HFFc6 (cell line): ENCODE data around the gene MEI1. TPM values are rescaled to one million over a fixed set of nuclear protein-coding genes. Genes with fewer than 3 reads are reported as not detected.

Experiments
- DNase-seq: peaks from one replicate; pipeline ENCODE4 v3.0.0-alpha.2; 2018
- H3K27ac Mint-ChIP-seq: 2 replicates; pipeline ENCODE4 v1.8.0; 2020; ENCODE audit warnings: mild to moderate bottlenecking, mixed read lengths
- H3K27me3 Mint-ChIP-seq: 2 replicates; pipeline ENCODE4 v1.8.0; 2021; ENCODE audit warnings: mild to moderate bottlenecking, moderate library complexity, mixed read lengths; ENCODE audit not compliant: insufficient read depth
- H3K36me3 Mint-ChIP-seq: 2 replicates; pipeline ENCODE4 v1.8.0; 2021; ENCODE audit warnings: low read depth, mixed read lengths
- H3K4me1 Mint-ChIP-seq: 2 replicates; pipeline ENCODE4 v1.8.0; 2020; ENCODE audit warnings: low read depth, mixed read lengths
- H3K4me3 Mint-ChIP-seq: 2 replicates; pipeline ENCODE4 v1.8.0; 2020; ENCODE audit warnings: mild to moderate bottlenecking, moderate library complexity, mixed read lengths
- H3K9me3 Mint-ChIP-seq: 2 replicates; pipeline ENCODE4 v1.8.0; 2020; ENCODE audit warnings: mild to moderate bottlenecking, mixed read lengths
- total RNA-seq, 6 experiments: library from RNA; stranded (reverse); fragmentation: NEBNext Ultra II Directional; extraction: Animal tissue kit (Norgen Biotek cat#: 25700); gene quantifications; 2 replicates in 1 of 6; 3 replicates in 5 of 6; pipeline ENCODE4 v1.2.3, GENCODE V29; 2021
- TF ChIP-seq, protein P1 (sequence below): fragments of 200-600 bp; sonication (generic); IDR thresholded peaks from 2 replicates; pipeline ENCODE4 v1.5.0; 2021; ENCODE audit warnings: antibody characterized with exemption, mild to moderate bottlenecking

The MEI1 gene
- total RNA-seq, 6 experiments from 2014 or later = 0.24 to 0.53 (median 0.34) TPM; not detected in 2

DNA sequence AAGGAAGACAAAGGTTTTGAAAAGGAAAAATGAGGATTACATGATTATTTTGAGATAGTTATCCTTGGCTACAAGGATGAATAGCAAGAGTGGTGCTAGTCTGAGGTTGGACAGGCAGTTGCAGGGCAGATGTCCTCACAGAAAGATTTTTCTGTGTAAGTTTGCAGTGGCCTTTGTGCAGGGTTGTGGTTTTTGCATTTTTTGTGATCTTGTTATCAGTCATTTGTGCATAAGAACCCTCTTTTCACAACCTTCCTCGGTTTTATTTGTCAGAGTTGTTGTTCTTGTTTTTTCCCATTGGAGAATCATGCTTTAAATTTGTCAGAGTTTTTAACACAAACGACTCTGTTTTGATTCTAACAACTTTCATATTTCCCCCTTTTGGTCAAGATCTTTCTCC lies 102.6 kb downstream of the MEI1 start:
- TF ChIP-seq, protein P1, sequence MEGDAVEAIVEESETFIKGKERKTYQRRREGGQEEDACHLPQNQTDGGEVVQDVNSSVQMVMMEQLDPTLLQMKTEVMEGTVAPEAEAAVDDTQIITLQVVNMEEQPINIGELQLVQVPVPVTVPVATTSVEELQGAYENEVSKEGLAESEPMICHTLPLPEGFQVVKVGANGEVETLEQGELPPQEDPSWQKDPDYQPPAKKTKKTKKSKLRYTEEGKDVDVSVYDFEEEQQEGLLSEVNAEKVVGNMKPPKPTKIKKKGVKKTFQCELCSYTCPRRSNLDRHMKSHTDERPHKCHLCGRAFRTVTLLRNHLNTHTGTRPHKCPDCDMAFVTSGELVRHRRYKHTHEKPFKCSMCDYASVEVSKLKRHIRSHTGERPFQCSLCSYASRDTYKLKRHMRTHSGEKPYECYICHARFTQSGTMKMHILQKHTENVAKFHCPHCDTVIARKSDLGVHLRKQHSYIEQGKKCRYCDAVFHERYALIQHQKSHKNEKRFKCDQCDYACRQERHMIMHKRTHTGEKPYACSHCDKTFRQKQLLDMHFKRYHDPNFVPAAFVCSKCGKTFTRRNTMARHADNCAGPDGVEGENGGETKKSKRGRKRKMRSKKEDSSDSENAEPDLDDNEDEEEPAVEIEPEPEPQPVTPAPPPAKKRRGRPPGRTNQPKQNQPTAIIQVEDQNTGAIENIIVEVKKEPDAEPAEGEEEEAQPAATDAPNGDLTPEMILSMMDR = no peak
- no peaks in the 10 kb centered on the region for H3K27me3 Mint-ChIP-seq
- H3K4me1 Mint-ChIP-seq = peaks cover 27% of the 10 kb centered on the region
- no peaks in the 10 kb centered on the region for H3K36me3 Mint-ChIP-seq
- no peak overlapping the region for H3K27ac Mint-ChIP-seq
- DNase-seq = no peak
- H3K9me3 Mint-ChIP-seq = no peaks in the 10 kb centered on the region
- peak overlapping the region; percentile 90 for H3K4me3 Mint-ChIP-seq

DNA sequence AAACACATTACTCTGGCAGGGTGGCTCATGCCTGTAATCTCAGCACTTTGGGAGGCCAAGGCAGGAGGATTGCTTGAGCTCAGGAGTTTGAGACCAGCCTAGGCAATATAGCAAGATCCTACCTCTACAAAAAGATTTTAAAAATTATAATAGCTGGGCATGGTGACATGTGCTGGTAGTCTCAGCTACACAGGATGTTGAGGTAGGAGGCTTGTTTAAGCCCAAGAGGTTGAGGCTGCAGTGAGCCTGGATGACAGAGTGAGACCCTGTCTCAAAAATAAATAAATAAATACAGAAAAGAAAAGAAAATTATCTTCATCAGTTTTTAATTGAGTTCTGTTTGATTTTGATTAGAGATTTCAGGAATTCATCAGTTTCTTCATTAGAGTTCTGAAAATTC lies 106.3 kb downstream of the MEI1 start:
- H3K36me3 Mint-ChIP-seq = no peaks in the 10 kb centered on the region
- H3K27ac Mint-ChIP-seq = no peak overlapping the region
- no peak overlapping the region for H3K4me3 Mint-ChIP-seq
- no peaks in the 10 kb centered on the region for H3K27me3 Mint-ChIP-seq
- TF ChIP-seq, protein P1 = no peak
- DNase-seq = no peak
- H3K4me1 Mint-ChIP-seq = peaks cover 14% of the 10 kb centered on the region
- no peaks in the 10 kb centered on the region for H3K9me3 Mint-ChIP-seq

DNA sequence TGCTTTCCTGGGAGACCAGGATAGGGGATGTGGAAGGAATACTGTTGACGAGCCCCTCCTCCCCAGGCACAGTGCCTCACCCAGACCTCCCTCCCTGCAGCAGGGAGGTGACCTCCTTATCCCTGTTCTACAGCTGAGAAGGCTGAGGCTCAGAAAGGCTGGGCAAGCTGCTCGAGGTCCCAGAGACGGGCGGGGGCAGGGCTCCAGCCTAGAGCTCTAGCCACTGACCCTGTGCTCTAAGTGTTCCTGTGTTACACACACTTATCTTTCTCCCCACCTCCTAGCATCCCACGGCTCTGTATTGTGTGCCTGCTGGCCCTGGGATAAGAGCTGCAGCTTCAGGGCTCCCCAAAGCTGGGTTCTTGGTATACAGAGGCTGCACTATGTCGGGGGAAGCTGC lies 109.1 kb downstream of the MEI1 start:
- Mint-ChIP-seq H3K9me3 (no peaks in the 10 kb centered on the region), H3K36me3 (no peaks in the 10 kb centered on the region), H3K4me1 (no peaks in the 10 kb centered on the region; the same call in 1 of the 2 replicates), H3K4me3 (no peak overlapping the region), H3K27me3 (no peaks in the 10 kb centered on the region), H3K27ac (no peak overlapping the region)
- TF ChIP-seq, protein P1 = no peak
- no peak for DNase-seq

DNA sequence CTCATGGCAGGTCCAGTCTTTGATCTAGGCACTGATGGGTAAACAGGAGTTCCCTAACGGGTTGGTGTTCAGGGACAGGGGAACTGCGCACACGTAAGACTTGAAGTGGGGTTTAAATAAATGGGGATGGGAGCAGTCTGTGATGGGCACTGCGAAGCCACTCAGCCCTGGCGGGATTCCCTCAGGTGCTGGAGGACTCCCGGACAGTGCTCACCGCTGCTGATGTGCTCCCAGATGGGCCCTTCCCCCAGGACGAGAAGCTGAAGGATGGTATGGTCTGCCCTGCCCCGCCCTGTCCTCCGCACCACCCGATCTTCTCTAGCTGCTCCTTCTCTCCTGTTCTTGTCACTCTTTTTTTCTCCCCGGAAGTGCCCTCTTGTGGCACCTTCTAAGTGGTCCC lies 110.7 kb downstream of the MEI1 start:
- no peak for DNase-seq
- H3K4me1 Mint-ChIP-seq = peaks cover 7% of the 10 kb centered on the region; the same call in 1 of the 2 replicates
- H3K27me3 Mint-ChIP-seq = no peaks in the 10 kb centered on the region; the same call in 1 of the 2 replicates
- H3K36me3 Mint-ChIP-seq = no peaks in the 10 kb centered on the region
- H3K9me3 Mint-ChIP-seq = no peaks in the 10 kb centered on the region
- H3K4me3 Mint-ChIP-seq = no peak overlapping the region
- no peak overlapping the region for H3K27ac Mint-ChIP-seq
- TF ChIP-seq, protein P1 = no peak

DNA sequence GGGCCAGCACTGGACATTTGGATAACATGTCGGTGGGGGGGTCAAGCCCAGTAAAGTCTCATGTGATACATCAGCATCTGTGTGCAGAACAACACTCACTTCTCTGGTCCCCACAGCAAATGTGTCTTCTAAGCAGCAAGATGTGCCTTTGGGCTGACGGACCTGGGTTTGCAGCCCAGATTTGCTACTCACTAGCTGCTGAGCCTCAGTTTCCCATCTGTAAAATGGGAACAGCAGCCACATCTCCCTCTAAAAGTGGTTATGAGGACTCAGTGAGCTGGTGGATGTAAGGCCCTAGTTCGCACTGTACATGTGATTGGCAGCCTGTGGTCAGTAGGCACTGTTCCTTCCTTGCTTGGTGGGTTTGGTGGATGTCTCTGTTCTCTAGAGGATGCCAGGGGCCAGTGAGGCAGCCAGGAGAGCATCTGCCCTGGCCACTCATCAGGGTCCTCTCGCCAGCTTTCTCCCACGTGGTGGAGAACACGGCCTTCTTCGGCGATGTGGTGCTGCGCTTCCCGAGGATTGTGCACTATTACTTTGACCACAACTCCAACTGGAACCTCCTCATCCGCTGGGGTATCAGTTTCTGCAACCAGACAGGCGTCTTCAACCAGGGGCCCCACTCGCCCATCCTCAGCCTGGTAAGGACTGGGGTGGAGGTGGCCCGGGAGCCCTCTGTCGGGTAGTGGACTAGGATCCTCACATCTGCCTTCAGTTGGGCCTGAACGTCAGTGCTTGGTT lies 113.7 kb downstream of the MEI1 start:
- Mint-ChIP-seq H3K4me1 (peaks cover 7% of the 10 kb centered on the region; the same call in 1 of the 2 replicates), H3K36me3 (peaks cover 5% of the 10 kb centered on the region; the same call in 1 of the 2 replicates), H3K9me3 (no peaks in the 10 kb centered on the region)

More for the DNA sequence above, 113.7 kb downstream of the MEI1 start:
- Mint-ChIP-seq H3K4me3 (no peak overlapping the region), H3K27me3 (no peaks in the 10 kb centered on the region; the same call in 1 of the 2 replicates), H3K27ac (no peak overlapping the region)
- no peak for DNase-seq
- TF ChIP-seq, protein P1 = no peak
